ENCODE results near the gene CEND1. TPM values are rescaled to one million over a fixed set of nuclear protein-coding genes. Genes with fewer than 3 reads are reported as not detected.
"Not testable (repeated sequence)": the region's sequence is repeated elsewhere in the genome, so short reads cannot be mapped to it uniquely, and the experiment has no call there.

CEND1 gene
- total RNA-seq, 1 donor from 2014 or later, result not detected

DNA sequence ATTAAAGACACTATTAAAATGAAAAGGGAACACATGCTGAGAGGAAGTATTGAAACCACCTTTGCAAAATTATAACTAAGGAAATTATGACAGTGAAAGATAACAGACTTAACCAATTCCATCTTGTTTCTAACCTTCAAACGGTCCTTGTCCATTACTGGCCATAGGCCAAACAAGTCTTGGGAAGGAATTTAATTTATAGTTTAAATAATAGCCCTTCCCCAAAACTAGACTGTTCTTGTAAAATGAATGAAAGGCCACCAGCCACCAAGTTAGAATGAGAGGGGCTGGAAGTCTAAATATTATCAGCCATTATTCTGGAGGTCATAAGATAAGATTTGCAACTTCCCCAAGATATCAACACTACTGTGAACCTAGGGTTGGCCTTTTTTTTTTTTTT, 44.5 kb downstream of the CEND1 start:
- no peak for DNase-seq (ENCODE audit: low spot score)
- H3K36me3 Mint-ChIP-seq (ENCODE audit: low read depth, unreplicated experiment), result no peaks in the 10 kb centered on the region
- H3K27me3 Mint-ChIP-seq (ENCODE audit: unreplicated experiment), result peaks cover 4% of the 10 kb centered on the region
- TF ChIP-seq, protein P1, sequence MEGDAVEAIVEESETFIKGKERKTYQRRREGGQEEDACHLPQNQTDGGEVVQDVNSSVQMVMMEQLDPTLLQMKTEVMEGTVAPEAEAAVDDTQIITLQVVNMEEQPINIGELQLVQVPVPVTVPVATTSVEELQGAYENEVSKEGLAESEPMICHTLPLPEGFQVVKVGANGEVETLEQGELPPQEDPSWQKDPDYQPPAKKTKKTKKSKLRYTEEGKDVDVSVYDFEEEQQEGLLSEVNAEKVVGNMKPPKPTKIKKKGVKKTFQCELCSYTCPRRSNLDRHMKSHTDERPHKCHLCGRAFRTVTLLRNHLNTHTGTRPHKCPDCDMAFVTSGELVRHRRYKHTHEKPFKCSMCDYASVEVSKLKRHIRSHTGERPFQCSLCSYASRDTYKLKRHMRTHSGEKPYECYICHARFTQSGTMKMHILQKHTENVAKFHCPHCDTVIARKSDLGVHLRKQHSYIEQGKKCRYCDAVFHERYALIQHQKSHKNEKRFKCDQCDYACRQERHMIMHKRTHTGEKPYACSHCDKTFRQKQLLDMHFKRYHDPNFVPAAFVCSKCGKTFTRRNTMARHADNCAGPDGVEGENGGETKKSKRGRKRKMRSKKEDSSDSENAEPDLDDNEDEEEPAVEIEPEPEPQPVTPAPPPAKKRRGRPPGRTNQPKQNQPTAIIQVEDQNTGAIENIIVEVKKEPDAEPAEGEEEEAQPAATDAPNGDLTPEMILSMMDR (IDR thresholded peaks at IDR 0.05; ENCODE audit: unreplicated experiment), result no peak
- no peak overlapping the region for H3K4me3 Mint-ChIP-seq (ENCODE audit: unreplicated experiment)
- no peaks in the 10 kb centered on the region for H3K9me3 Mint-ChIP-seq (ENCODE audit: unreplicated experiment)
- peaks cover 5% of the 10 kb centered on the region for H3K4me1 Mint-ChIP-seq (ENCODE audit: unreplicated experiment)
- H3K27ac Mint-ChIP-seq (ENCODE audit: unreplicated experiment), result no peak overlapping the region

DNA sequence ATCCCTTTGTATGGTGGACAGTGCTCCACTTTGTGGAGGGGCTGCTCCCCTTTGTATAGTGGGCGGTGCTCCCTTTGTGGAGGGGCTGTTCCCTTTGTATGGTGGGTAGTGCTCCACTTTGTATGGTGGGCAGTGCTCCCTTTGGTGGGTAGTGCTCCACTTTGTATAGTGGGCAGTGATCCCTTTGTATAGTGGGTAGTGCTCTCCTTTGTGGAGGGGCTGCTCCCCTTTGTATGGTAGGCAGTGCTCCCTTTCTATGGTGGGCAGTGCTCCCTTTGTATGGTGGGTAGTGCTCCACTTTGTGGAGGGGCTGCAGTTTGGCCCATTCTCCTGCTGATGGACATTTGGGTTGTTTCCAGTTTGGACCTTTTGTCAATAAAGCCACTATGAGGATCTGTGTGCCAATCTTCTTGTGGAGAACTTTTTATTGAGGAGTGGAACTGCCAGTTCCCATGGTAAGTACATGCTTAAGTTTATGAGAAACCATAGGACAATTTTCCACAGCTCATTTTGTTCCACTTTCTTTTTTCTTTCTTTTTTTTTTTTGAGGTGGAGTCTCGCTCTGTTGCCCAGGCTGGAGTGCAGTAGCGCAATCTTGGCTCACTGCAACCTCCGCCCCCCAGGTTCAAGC, 47.2 kb downstream of the CEND1 start:
- Mint-ChIP-seq H3K9me3 (ENCODE audit: unreplicated experiment) (no peaks in the 10 kb centered on the region), H3K27ac (ENCODE audit: unreplicated experiment) (no peak overlapping the region), H3K36me3 (ENCODE audit: low read depth, unreplicated experiment) (no peaks in the 10 kb centered on the region), H3K4me1 (ENCODE audit: unreplicated experiment) (no peaks in the 10 kb centered on the region), H3K27me3 (ENCODE audit: unreplicated experiment) (peaks cover 2% of the 10 kb centered on the region), H3K4me3 (ENCODE audit: unreplicated experiment) (no peak overlapping the region)
- no peak for DNase-seq (ENCODE audit: low spot score)
- TF ChIP-seq, protein P1 (IDR thresholded peaks at IDR 0.05; ENCODE audit: unreplicated experiment), result no peak

DNA sequence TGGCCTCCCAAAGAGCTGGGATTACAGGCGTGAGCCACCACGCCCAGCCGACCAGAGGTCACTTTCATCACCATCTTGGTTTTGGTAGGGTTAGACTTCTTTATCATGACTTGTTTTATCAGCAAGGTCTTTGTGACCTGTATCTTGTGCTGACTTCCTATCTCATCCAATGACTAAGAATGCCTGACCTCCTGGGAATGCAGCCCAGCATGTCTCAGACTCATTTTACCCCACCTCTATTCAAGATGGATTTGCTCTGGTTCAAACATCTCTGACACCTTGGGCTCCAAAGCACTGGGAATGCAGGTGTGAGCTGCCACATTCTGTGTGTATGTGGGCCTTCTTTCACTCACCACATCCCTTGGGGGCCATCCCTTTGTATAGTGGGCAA, 47.7 kb downstream of the CEND1 start:
- H3K4me3 Mint-ChIP-seq (ENCODE audit: unreplicated experiment), result no peak overlapping the region
- H3K9me3 Mint-ChIP-seq (ENCODE audit: unreplicated experiment), result no peaks in the 10 kb centered on the region
- no peaks in the 10 kb centered on the region for H3K36me3 Mint-ChIP-seq (ENCODE audit: low read depth, unreplicated experiment)
- no peaks in the 10 kb centered on the region for H3K4me1 Mint-ChIP-seq (ENCODE audit: unreplicated experiment)
- TF ChIP-seq, protein P1 (IDR thresholded peaks at IDR 0.05; ENCODE audit: unreplicated experiment), result no peak
- peaks cover 3% of the 10 kb centered on the region for H3K27me3 Mint-ChIP-seq (ENCODE audit: unreplicated experiment)
- no peak overlapping the region for H3K27ac Mint-ChIP-seq (ENCODE audit: unreplicated experiment)
- DNase-seq (ENCODE audit: low spot score), result no peak

DNA sequence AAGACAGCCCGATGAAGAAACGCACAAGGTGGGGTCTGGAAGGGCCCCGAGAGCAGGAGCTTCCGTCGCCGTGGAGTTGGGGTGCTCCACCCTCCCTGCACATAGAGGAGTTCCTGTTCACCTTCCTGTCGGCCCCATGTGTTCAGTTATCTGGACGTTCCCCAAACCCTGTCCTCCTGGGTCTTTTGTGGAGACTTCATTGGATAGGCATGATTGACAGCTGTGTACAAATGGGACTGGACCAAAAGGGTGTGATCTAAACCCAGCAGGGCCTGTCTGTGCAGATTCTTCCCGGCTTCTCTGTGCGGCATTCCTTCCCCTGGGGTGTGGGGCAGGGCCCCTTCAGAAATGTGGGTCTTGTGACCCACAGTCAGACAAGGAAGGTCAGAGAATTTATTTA, 52.0 kb downstream of the CEND1 start:
- H3K36me3 Mint-ChIP-seq (ENCODE audit: low read depth, unreplicated experiment); H3K27ac Mint-ChIP-seq (ENCODE audit: unreplicated experiment); DNase-seq (ENCODE audit: low spot score); H3K4me3 Mint-ChIP-seq (ENCODE audit: unreplicated experiment); H3K4me1 Mint-ChIP-seq (ENCODE audit: unreplicated experiment); H3K27me3 Mint-ChIP-seq (ENCODE audit: unreplicated experiment); H3K9me3 Mint-ChIP-seq (ENCODE audit: unreplicated experiment): not testable (repeated sequence)

DNA sequence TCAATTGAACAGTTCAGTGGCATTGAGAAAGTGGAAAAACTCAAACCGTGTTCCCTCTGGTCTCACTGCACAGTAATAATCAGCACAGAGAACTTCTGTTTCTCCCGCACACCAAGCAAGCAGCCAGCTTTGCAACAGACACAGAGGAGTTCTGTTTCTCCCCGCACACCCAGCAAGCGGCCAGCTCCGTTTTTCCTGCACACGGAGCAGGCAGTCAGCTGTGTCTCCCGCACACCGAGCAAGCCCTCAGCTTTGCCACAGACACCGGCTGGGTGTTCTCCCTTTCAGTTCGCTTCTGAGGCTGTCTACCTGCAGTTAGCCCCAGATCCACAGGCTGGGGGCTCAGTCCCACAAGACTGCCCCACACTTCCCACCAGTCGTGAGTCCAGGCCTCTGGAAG, 52.5 kb downstream of the CEND1 start:
- Mint-ChIP-seq H3K4me1 (ENCODE audit: unreplicated experiment) (peaks cover 3% of the 10 kb centered on the region), H3K4me3 (ENCODE audit: unreplicated experiment) (no peak overlapping the region), H3K27ac (ENCODE audit: unreplicated experiment) (no peak overlapping the region), H3K27me3 (ENCODE audit: unreplicated experiment) (peaks cover 7% of the 10 kb centered on the region), H3K36me3 (ENCODE audit: low read depth, unreplicated experiment) (no peaks in the 10 kb centered on the region), H3K9me3 (ENCODE audit: unreplicated experiment) (no peaks in the 10 kb centered on the region)
- DNase-seq (ENCODE audit: low spot score), result no peak
- TF ChIP-seq, protein P1 (IDR thresholded peaks at IDR 0.05; ENCODE audit: unreplicated experiment), result no peak

Other genes with a start within 250 kb of the CEND1 start
- gene LMNTD2, start 229.4 kb downstream of the CEND1 start, total RNA-seq (ENCODE audit: unreplicated experiment), result 4.2 TPM
- gene RASSF7, start 229.1 kb downstream of the CEND1 start, total RNA-seq (ENCODE audit: unreplicated experiment), result 8.9 TPM
- gene PHRF1, start 213.6 kb downstream of the CEND1 start, total RNA-seq (ENCODE audit: unreplicated experiment), result 29.5 TPM
- gene IRF7, start 174.1 kb downstream of the CEND1 start, total RNA-seq (ENCODE audit: unreplicated experiment), result 11.6 TPM
- gene CDHR5, start 165.1 kb downstream of the CEND1 start, total RNA-seq (ENCODE audit: unreplicated experiment), result not detected
- 1.8 TPM for gene SCT, start 162.9 kb downstream of the CEND1 start, total RNA-seq (ENCODE audit: unreplicated experiment)
- 0.33 TPM for gene DRD4, start 152.8 kb downstream of the CEND1 start, total RNA-seq (ENCODE audit: unreplicated experiment)
- gene DEAF1, start 94.9 kb downstream of the CEND1 start, total RNA-seq (ENCODE audit: unreplicated experiment), result 118 TPM
- 22.9 TPM for gene TMEM80, start 94.3 kb downstream of the CEND1 start, total RNA-seq (ENCODE audit: unreplicated experiment)
- 8.0 TPM for gene EPS8L2, start 83.9 kb downstream of the CEND1 start, total RNA-seq (ENCODE audit: unreplicated experiment)
- 123 TPM for gene TALDO1, start 42.6 kb downstream of the CEND1 start, total RNA-seq (ENCODE audit: unreplicated experiment)
- 36.5 TPM for gene GATD1, start 12.6 kb downstream of the CEND1 start, total RNA-seq (ENCODE audit: unreplicated experiment)
- 17.8 TPM for gene SLC25A22, start 8.2 kb upstream of the CEND1 start, total RNA-seq (ENCODE audit: unreplicated experiment)
- gene PIDD1, start 15.1 kb upstream of the CEND1 start, total RNA-seq (ENCODE audit: unreplicated experiment), result 13.7 TPM
- gene RPLP2, start 19.9 kb upstream of the CEND1 start, total RNA-seq (ENCODE audit: unreplicated experiment), result 2,188 TPM
- 40.5 TPM for gene PNPLA2, start 28.8 kb upstream of the CEND1 start, total RNA-seq (ENCODE audit: unreplicated experiment)
- gene CRACR2B, start 37.8 kb upstream of the CEND1 start, total RNA-seq (ENCODE audit: unreplicated experiment), result 28.8 TPM
- gene CD151, start 42.9 kb upstream of the CEND1 start, total RNA-seq (ENCODE audit: unreplicated experiment), result 49.6 TPM
- gene POLR2L, start 52.4 kb upstream of the CEND1 start, total RNA-seq (ENCODE audit: unreplicated experiment), result 76.7 TPM
- 26.4 TPM for gene TSPAN4, start 52.8 kb upstream of the CEND1 start, total RNA-seq (ENCODE audit: unreplicated experiment)
- 69.3 TPM for gene CHID1, start 120.7 kb upstream of the CEND1 start, total RNA-seq (ENCODE audit: unreplicated experiment)
- 287 TPM for gene AP2A2, start 135.8 kb upstream of the CEND1 start, total RNA-seq (ENCODE audit: unreplicated experiment)
- not detected for gene MUC6, start 246.6 kb upstream of the CEND1 start, total RNA-seq (ENCODE audit: unreplicated experiment)

Measured in endothelial cell (in vitro differentiated cells).